ENCODE data around the gene ALKBH8. TPM values are rescaled to one million over a fixed set of nuclear protein-coding genes. Genes with fewer than 3 reads are reported as not detected.

The ALKBH8 gene, protein sequence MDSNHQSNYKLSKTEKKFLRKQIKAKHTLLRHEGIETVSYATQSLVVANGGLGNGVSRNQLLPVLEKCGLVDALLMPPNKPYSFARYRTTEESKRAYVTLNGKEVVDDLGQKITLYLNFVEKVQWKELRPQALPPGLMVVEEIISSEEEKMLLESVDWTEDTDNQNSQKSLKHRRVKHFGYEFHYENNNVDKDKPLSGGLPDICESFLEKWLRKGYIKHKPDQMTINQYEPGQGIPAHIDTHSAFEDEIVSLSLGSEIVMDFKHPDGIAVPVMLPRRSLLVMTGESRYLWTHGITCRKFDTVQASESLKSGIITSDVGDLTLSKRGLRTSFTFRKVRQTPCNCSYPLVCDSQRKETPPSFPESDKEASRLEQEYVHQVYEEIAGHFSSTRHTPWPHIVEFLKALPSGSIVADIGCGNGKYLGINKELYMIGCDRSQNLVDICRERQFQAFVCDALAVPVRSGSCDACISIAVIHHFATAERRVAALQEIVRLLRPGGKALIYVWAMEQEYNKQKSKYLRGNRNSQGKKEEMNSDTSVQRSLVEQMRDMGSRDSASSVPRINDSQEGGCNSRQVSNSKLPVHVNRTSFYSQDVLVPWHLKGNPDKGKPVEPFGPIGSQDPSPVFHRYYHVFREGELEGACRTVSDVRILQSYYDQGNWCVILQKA
- total RNA-seq = 10 to 100 TPM in 1 of 4 donors, 1 to 10 TPM in 3; 5.6 to 14.5 (median 9.2) TPM

DNA sequence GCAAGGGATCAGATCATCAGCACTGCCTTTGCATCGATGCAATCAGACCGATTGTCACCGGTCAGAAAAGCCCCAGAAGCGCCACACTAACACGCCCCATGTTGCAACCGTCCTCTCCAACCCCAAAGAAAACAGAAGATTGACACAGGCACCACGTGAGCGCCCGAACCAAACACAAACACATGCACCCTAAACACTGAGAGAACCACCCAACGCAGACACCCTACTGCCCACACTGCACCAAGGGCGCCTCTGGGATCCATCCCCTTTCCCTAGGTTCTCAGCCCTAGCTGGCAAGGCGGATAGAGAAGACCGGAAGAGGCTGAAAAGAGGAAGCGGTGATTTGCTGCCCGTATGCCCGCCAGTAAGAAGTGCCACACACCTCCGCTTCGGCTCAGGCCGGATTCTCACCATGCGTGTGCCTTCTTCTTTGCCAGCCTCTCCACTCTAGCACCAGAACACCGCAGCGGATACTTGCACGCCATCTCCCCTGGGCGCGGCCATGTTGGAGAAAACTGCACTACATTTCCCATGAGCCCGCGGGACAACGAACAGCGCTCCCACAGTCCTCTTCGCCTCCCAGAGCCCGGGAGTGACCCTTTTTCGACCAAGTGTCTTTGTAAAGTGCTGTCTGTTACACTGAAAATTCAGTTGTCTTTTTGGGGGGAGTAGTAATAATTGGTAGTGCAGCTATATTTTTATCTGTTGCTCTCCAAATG is at the start of gene ALKBH8:
TSS of gene ALKBH8 (minus strand) at position 517 of the 719 bp plus-strand sequence. CDS start 4,842 bp downstream, outside the sequence.
- H3K4me3 ChIP-seq (ENCODE audit: low read depth, poor library complexity, severe bottlenecking) = peak within 1 kb of the TSS; percentile 71
- 0 to 1% methylated on average over 25 to 32 of the region's 32 CpGs for WGBS, 2 donors
- intact Hi-C loops (cut with DNase I; ENCODE audit: low total_unique reads) = loop anchor here (10.0 kb wide), 1 partner anchor 329 kb away; no protein-coding TSS in a partner anchor
- TF ChIP-seq, protein P1, sequence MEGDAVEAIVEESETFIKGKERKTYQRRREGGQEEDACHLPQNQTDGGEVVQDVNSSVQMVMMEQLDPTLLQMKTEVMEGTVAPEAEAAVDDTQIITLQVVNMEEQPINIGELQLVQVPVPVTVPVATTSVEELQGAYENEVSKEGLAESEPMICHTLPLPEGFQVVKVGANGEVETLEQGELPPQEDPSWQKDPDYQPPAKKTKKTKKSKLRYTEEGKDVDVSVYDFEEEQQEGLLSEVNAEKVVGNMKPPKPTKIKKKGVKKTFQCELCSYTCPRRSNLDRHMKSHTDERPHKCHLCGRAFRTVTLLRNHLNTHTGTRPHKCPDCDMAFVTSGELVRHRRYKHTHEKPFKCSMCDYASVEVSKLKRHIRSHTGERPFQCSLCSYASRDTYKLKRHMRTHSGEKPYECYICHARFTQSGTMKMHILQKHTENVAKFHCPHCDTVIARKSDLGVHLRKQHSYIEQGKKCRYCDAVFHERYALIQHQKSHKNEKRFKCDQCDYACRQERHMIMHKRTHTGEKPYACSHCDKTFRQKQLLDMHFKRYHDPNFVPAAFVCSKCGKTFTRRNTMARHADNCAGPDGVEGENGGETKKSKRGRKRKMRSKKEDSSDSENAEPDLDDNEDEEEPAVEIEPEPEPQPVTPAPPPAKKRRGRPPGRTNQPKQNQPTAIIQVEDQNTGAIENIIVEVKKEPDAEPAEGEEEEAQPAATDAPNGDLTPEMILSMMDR (IDR thresholded peaks at IDR 0.05) = no peak
- no peak for TF ChIP-seq POLR2A (IDR thresholded peaks at IDR 0.05)
- DNase-seq (ENCODE audit: low spot score in 2 of 2) = peak; percentile 73 to 95

- WGBS, 2 donors = 88 to 94% methylated on average over 2 of the region's 2 CpGs
- TF ChIP-seq, protein P1 (IDR thresholded peaks at IDR 0.05) = no peak
- TF ChIP-seq POLR2A (IDR thresholded peaks at IDR 0.05) = no peak
- no peak for DNase-seq (ENCODE audit: low spot score in 2 of 2)
- H3K4me3 ChIP-seq (ENCODE audit: low read depth, poor library complexity, severe bottlenecking) = no peak overlapping the region
- intact Hi-C loops (cut with DNase I; ENCODE audit: low total_unique reads) = no loop called here
Measured at GRCh38 chr11:107612445-107612844, 46.9 kb upstream of the ALKBH8 start.

DNA sequence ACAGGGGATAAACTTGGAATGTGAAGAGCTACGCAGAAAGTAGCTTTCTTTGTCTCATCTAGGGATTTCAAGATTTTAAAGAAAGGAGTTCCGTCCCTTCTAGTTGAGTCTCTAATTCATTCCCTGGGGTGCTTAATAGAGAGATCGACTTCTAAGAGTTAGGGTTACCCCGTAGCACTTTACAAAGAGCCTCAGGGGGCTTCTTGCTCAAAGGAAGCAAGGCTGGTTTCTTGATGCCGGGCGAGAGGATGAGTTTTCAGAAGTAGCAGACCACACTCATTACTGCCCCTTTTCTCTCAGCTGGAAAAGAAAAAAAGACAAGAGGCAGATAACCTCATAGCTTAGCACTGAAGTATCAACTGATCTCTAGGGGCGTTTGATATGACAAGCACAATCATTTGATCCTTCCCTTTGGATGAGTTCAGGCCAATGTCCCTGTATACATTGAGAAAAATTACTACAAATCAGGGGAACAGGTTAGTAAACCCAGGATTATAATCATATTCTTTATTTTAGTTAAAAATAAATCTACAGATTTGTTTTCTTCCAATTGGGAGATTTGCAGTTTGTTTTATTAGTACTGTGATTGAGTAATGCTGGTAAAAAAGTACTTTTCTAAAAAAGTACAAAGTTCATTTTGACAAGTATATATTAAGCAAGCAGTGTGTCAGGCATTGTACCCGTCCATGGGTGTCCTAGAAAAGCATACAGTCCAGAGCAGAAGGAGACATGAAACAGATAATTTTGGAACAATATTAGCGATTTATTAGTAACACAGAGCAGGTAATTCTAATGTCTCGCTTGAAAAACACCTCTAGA is 44.1 kb upstream of the ALKBH8 start:
- no peak for DNase-seq (ENCODE audit: low spot score in 2 of 2)
- intact Hi-C loops (cut with DNase I; ENCODE audit: low total_unique reads) = no loop called here
- WGBS, 2 donors = 57 to 66% methylated on average over 10 of the region's 10 CpGs
- no peak for TF ChIP-seq POLR2A (IDR thresholded peaks at IDR 0.05)
- TF ChIP-seq, protein P1 (IDR thresholded peaks at IDR 0.05) = no peak
- no peak overlapping the region for H3K4me3 ChIP-seq (ENCODE audit: low read depth, poor library complexity, severe bottlenecking)

GRCh38 chr11:107608809-107609208 is 43.3 kb upstream of the ALKBH8 start:
- no peak for TF ChIP-seq POLR2A (IDR thresholded peaks at IDR 0.05)
- TF ChIP-seq, protein P1 (IDR thresholded peaks at IDR 0.05) = no peak
- no peak for DNase-seq (ENCODE audit: low spot score in 2 of 2)
- WGBS, 2 donors = 19 to 25% methylated on average over 2 of the region's 2 CpGs
- no peak overlapping the region for H3K4me3 ChIP-seq (ENCODE audit: low read depth, poor library complexity, severe bottlenecking)
- intact Hi-C loops (cut with DNase I; ENCODE audit: low total_unique reads) = no loop called here

DNA sequence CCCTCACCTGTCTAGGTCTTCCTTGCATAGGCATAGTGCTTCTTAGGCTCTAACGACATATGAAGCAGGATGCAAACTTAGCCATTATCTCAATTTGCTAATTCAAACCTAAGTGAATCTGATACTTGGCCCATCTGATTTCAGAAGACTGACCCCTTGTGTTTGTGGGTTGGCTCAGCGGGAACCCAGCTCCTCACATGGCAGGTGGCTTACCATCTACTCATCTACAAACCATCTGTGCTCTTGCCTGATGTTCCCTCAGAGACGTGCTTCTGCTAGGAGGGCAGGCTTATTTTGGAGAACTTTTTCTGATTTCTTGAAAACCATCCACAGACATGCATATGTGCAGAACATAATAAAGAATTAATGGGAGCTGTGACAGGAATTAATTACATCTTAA is 40.6 kb upstream of the ALKBH8 start:
- H3K4me3 ChIP-seq (ENCODE audit: low read depth, poor library complexity, severe bottlenecking) = no peak overlapping the region
- intact Hi-C loops (cut with DNase I; ENCODE audit: low total_unique reads) = no loop called here
- WGBS, 2 donors = 71 to 83% methylated on average over 3 of the region's 3 CpGs
- DNase-seq (ENCODE audit: low spot score in 2 of 2) = no peak
- TF ChIP-seq POLR2A (IDR thresholded peaks at IDR 0.05) = no peak
- TF ChIP-seq, protein P1 (IDR thresholded peaks at IDR 0.05) = no peak
